ENCODE results near the gene ARHGAP26. TPM values are rescaled to one million over a fixed set of nuclear protein-coding genes. Genes with fewer than 3 reads are reported as not detected.

ARHGAP26 gene
- total and polyA plus RNA-seq, 2 experiments from 2014 or later: 9.5 to 16.8 TPM

GRCh38 chr5:142897328-142897727 lies 127.2 kb downstream of the ARHGAP26 start:
- H3K9me3 Mint-ChIP-seq: no peaks in the 10 kb centered on the region
- 0 out of 2 replicates have a peak overlapping the region, but pooled peaks have one; percentile 2 for H3K27ac Mint-ChIP-seq
- peaks cover 44% of the 10 kb centered on the region for H3K4me1 ChIP-seq (ENCODE audit: insufficient read depth)
- H3K36me3 ChIP-seq (ENCODE audit: insufficient read depth): no peaks in the 10 kb centered on the region
- H3K27me3 Mint-ChIP-seq (ENCODE audit: insufficient read depth, low read depth, poor library complexity): no peaks in the 10 kb centered on the region
- no peaks in the 10 kb centered on the region for H3K79me2 ChIP-seq (replicated peaks; ENCODE audit: insufficient read depth)
- no peak for TF ChIP-seq ETS1 (IDR thresholded peaks at IDR 0.05)
- TF ChIP-seq STAT1 (IDR thresholded peaks at IDR 0.05; ENCODE audit: unreplicated experiment): no peak
- H3F3A ChIP-seq (replicated peaks; ENCODE audit: low read depth): no peaks in the 10 kb centered on the region
- H3K4me2 ChIP-seq: peak overlapping the region; percentile 2; the same call in 1 of the 2 replicates
- no peaks in the 10 kb centered on the region for H3K27me3 ChIP-seq (ENCODE audit: insufficient read depth)
- no peak for DNase-seq (ENCODE audit: low spot score)
- peaks cover 9% of the 10 kb centered on the region; the same call in 2 of the 3 replicates for H3K36me3 Mint-ChIP-seq (ENCODE audit: low read depth)
- no peak for ATAC-seq
- no peaks in the 10 kb centered on the region for H4K20me1 ChIP-seq (replicated peaks; ENCODE audit: insufficient read depth)
- peaks cover 66% of the 10 kb centered on the region for H3K4me1 Mint-ChIP-seq
- peak overlapping the region; percentile 76; the same call in 1 of the 2 replicates for H3K27ac ChIP-seq (ENCODE audit: low read depth)
- H3K9me2 ChIP-seq (ENCODE audit: insufficient read depth): no peaks in the 10 kb centered on the region
- no peak overlapping the region for H3K4me3 Mint-ChIP-seq
- no peak overlapping the region for H3K4me3 ChIP-seq
- no peak overlapping the region for H2AFZ ChIP-seq

GRCh38 chr5:142900927-142901326 lies 130.8 kb downstream of the ARHGAP26 start:
- H3K27ac ChIP-seq (ENCODE audit: low read depth): no peak overlapping the region
- no peaks in the 10 kb centered on the region for H3K27me3 ChIP-seq (ENCODE audit: insufficient read depth)
- no peaks in the 10 kb centered on the region for H3K27me3 Mint-ChIP-seq (ENCODE audit: insufficient read depth, low read depth, poor library complexity)
- H3K4me3 Mint-ChIP-seq: no peak overlapping the region
- H3K4me2 ChIP-seq: no peak overlapping the region
- no peak overlapping the region for H2AFZ ChIP-seq
- no peaks in the 10 kb centered on the region for H3F3A ChIP-seq (replicated peaks; ENCODE audit: low read depth)
- no peaks in the 10 kb centered on the region for H3K9me3 Mint-ChIP-seq
- H3K4me3 ChIP-seq: no peak overlapping the region
- peaks cover 15% of the 10 kb centered on the region; the same call in 2 of the 3 replicates for H3K36me3 Mint-ChIP-seq (ENCODE audit: low read depth)
- ATAC-seq: no peak
- H3K4me1 Mint-ChIP-seq: peaks cover 50% of the 10 kb centered on the region
- no peaks in the 10 kb centered on the region for H3K79me2 ChIP-seq (replicated peaks; ENCODE audit: insufficient read depth)
- H4K20me1 ChIP-seq (replicated peaks; ENCODE audit: insufficient read depth): no peaks in the 10 kb centered on the region; the same call in 1 of the 2 replicates
- peaks cover 12% of the 10 kb centered on the region; the same call in 1 of the 2 replicates for H3K36me3 ChIP-seq (ENCODE audit: insufficient read depth)
- no peaks in the 10 kb centered on the region for H3K9me2 ChIP-seq (ENCODE audit: insufficient read depth)
- H3K27ac Mint-ChIP-seq: peak overlapping the region; percentile 37; the same call in 1 of the 2 replicates
- no peak for DNase-seq (ENCODE audit: low spot score)
- H3K4me1 ChIP-seq (ENCODE audit: insufficient read depth): peaks cover 35% of the 10 kb centered on the region
- TF ChIP-seq ZNF331 (CRISPR knock-in tag; IDR thresholded peaks at IDR 0.05; ENCODE audit: low read depth): no peak
- TF ChIP-seq EZH2phosphoT487 (IDR thresholded peaks at IDR 0.05; ENCODE audit: unreplicated experiment): no peak
- no peak for TF ChIP-seq REST (IDR thresholded peaks at IDR 0.05; ENCODE audit: unreplicated experiment)
- no peak for TF ChIP-seq CTCF (conservative IDR thresholded peaks at IDR 0.05; ENCODE audit: low read depth in 2 of 2)
- no peak for TF ChIP-seq POLR2AphosphoS5 (IDR thresholded peaks at IDR 0.05; ENCODE audit: low read depth)
- TF ChIP-seq STAT1 (IDR thresholded peaks at IDR 0.05; ENCODE audit: unreplicated experiment): no peak
- TF ChIP-seq ZNF114 (CRISPR knock-in tag; IDR thresholded peaks at IDR 0.05): no peak
- TF ChIP-seq ETS1 (IDR thresholded peaks at IDR 0.05): no peak
- no peak for TF ChIP-seq JUNB (IDR thresholded peaks at IDR 0.05; ENCODE audit: unreplicated experiment)
- no peak for TF ChIP-seq CREB1 (CRISPR knock-in tag; IDR thresholded peaks at IDR 0.05; ENCODE audit: low read depth)

Measured in GM23338 (cell line).